KMS-11 (cell line): ENCODE measurements around the gene AGAP1.

ENCODE experiments used
- H2AFZ ChIP-seq: fragments of 200-600 bp; sonication (generic); 2 replicates; pipeline ENCODE4 v1.6.1; 2016; ENCODE audit warnings: antibody characterized with exemption, mixed run types, low read depth
- H3K27ac ChIP-seq: fragments of 200-600 bp; sonication (generic); 2 replicates; pipeline ENCODE4 v1.6.1; 2016; ENCODE audit warnings: mild to moderate bottlenecking, mixed run types
- H3K27me3 ChIP-seq: fragments of 200-600 bp; sonication (generic); 2 replicates; pipeline ENCODE4 v1.6.1; 2017; ENCODE audit warnings: mild to moderate bottlenecking, low read depth, mixed run types, moderate library complexity; ENCODE audit not compliant: insufficient read depth
- H3K36me3 ChIP-seq: fragments of 200-600 bp; sonication (generic); 2 replicates; pipeline ENCODE4 v1.6.1; 2017; ENCODE audit warnings: mild to moderate bottlenecking, mixed run types; ENCODE audit not compliant: insufficient read depth
- H3K4me1 ChIP-seq: fragments of 200-600 bp; sonication (generic); 2 replicates; pipeline ENCODE4 v1.6.1; 2016; ENCODE audit warnings: mild to moderate bottlenecking, low read depth, mixed run types; ENCODE audit not compliant: poor library complexity, severe bottlenecking
- H3K4me2 ChIP-seq: fragments of 200-600 bp; sonication (generic); 2 replicates; pipeline ENCODE4 v1.7.0; 2016; ENCODE audit warnings: mild to moderate bottlenecking, mixed run types
- H3K4me3 ChIP-seq: fragments of 200-600 bp; sonication (generic); IDR thresholded peaks from 2 replicates; pipeline ENCODE4 v1.6.1; 2017; ENCODE audit warnings: low read depth, low read length, mixed read lengths; ENCODE audit not compliant: insufficient read depth
- H3K79me2 ChIP-seq: fragments of 200-600 bp; sonication (generic); 2 replicates; pipeline ENCODE4 v1.6.1; 2016; ENCODE audit warnings: low read depth, mixed run types; ENCODE audit not compliant: insufficient read depth
- H3K9ac ChIP-seq: fragments of 200-600 bp; sonication (generic); 2 replicates; pipeline ENCODE4 v1.6.1; 2016; ENCODE audit warnings: mild to moderate bottlenecking, mixed run types
- H4K20me1 ChIP-seq: fragments of 200-600 bp; sonication (generic); 2 replicates; pipeline ENCODE4 v1.6.1; 2016; ENCODE audit warnings: mild to moderate bottlenecking, mixed run types; ENCODE audit not compliant: insufficient read depth
- TF ChIP-seq, protein P1 (sequence below): fragments of 200-600 bp; sonication (generic); conservative IDR thresholded peaks from 2 replicates; pipeline ENCODE4 v1.6.1; 2017; ENCODE audit warnings: low read depth, mild to moderate bottlenecking, antibody characterized with exemption, low read length, moderate library complexity, mixed read lengths

AGAP1 gene

GRCh38 chr2:235850771-235851551, 357.1 kb downstream of the AGAP1 start:
- H3K79me2 ChIP-seq: no peaks in the 10 kb centered on the region
- H3K36me3 ChIP-seq: no peaks in the 10 kb centered on the region
- H2AFZ ChIP-seq: no peak overlapping the region
- no peak overlapping the region for H3K4me3 ChIP-seq
- no peaks in the 10 kb centered on the region for H3K27me3 ChIP-seq
- H3K4me1 ChIP-seq: no peaks in the 10 kb centered on the region
- H4K20me1 ChIP-seq: no peaks in the 10 kb centered on the region
- no peak overlapping the region for H3K4me2 ChIP-seq
- TF ChIP-seq, protein P1, sequence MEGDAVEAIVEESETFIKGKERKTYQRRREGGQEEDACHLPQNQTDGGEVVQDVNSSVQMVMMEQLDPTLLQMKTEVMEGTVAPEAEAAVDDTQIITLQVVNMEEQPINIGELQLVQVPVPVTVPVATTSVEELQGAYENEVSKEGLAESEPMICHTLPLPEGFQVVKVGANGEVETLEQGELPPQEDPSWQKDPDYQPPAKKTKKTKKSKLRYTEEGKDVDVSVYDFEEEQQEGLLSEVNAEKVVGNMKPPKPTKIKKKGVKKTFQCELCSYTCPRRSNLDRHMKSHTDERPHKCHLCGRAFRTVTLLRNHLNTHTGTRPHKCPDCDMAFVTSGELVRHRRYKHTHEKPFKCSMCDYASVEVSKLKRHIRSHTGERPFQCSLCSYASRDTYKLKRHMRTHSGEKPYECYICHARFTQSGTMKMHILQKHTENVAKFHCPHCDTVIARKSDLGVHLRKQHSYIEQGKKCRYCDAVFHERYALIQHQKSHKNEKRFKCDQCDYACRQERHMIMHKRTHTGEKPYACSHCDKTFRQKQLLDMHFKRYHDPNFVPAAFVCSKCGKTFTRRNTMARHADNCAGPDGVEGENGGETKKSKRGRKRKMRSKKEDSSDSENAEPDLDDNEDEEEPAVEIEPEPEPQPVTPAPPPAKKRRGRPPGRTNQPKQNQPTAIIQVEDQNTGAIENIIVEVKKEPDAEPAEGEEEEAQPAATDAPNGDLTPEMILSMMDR: no peak
- H3K27ac ChIP-seq: no peak overlapping the region
- no peak overlapping the region for H3K9ac ChIP-seq

GRCh38 chr2:235851828-235852525, 358.1 kb downstream of the AGAP1 start:
- no peak overlapping the region for H3K27ac ChIP-seq
- H3K36me3 ChIP-seq: no peaks in the 10 kb centered on the region

GRCh38 chr2:235852526-235852920, 358.7 kb downstream of the AGAP1 start:
- Histone ChIP-seq H3K36me3 (no peaks in the 10 kb centered on the region), H3K4me3 (no peak overlapping the region), H2AFZ (no peak overlapping the region), H3K9ac (no peak overlapping the region), H3K79me2 (no peaks in the 10 kb centered on the region), H3K27ac (no peak overlapping the region), H3K4me2 (no peak overlapping the region), H3K4me1 (no peaks in the 10 kb centered on the region), H4K20me1 (no peaks in the 10 kb centered on the region), H3K27me3 (no peaks in the 10 kb centered on the region)
- TF ChIP-seq, protein P1: no peak

More at GRCh38 chr2:235851828-235852525, 358.1 kb downstream of the AGAP1 start:
- Histone ChIP-seq H4K20me1 (no peaks in the 10 kb centered on the region), H3K4me2 (no peak overlapping the region), H3K4me1 (no peaks in the 10 kb centered on the region), H3K27me3 (no peaks in the 10 kb centered on the region), H3K9ac (no peak overlapping the region), H3K79me2 (no peaks in the 10 kb centered on the region), H3K4me3 (no peak overlapping the region), H2AFZ (no peak overlapping the region)
- TF ChIP-seq, protein P1: no peak

DNA sequence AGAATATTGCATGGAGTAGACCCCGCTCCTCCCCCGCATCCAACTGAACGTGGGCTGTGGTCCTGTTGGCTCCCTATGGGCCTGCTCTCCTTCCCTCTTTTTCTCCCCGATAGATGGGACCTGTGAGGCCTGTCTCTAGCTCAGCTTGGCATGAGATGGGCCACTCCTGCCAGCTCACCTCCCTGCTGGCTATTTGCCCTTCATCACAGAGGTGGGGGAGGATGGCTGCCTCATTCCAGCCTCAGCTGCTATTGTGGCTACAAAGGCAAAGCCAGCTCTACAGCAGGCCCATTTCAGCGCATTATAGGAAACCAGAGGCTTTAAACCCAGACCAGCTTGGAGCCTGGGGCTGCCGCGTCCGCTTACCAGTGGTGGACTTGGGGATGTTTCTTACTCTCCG, 360.4 kb downstream of the AGAP1 start:
- Histone ChIP-seq H3K4me3 (no peak overlapping the region), H3K79me2 (no peaks in the 10 kb centered on the region), H3K36me3 (no peaks in the 10 kb centered on the region), H3K27me3 (no peaks in the 10 kb centered on the region), H4K20me1 (no peaks in the 10 kb centered on the region), H3K4me2 (no peak overlapping the region), H2AFZ (no peak overlapping the region), H3K9ac (no peak overlapping the region), H3K4me1 (no peaks in the 10 kb centered on the region), H3K27ac (no peak overlapping the region)
- TF ChIP-seq, protein P1: no peak
